Retinal pigment epithelial cell (primary cell): ENCODE results near the gene GLP1R.

Source experiments
- DNase-seq: peaks from one replicate; pipeline ENCODE4 v3.0.0-alpha.2; 2010; ENCODE audit warnings: low read depth
- H3K4me3 ChIP-seq: 2 replicates; pipeline ENCODE4 v1.5.1; 2011; ENCODE audit warnings: mild to moderate bottlenecking, low read length, control low read depth, moderate library complexity
- CTCF ChIP-seq: conservative IDR thresholded peaks from 2 replicates; pipeline ENCODE4 v1.5.1; 2011; ENCODE audit warnings: low read depth, low read length, control low read depth, inconsistent platforms

Gene GLP1R

GRCh38 chr6:39043776-39044175, 4.8 kb upstream of the GLP1R start:
- TF ChIP-seq CTCF: no peak
- no peak for DNase-seq
- no peak overlapping the region for H3K4me3 ChIP-seq

GRCh38 chr6:39044181-39044580, 4.4 kb upstream of the GLP1R start:
- no peak for TF ChIP-seq CTCF
- DNase-seq: no peak
- no peak overlapping the region for H3K4me3 ChIP-seq

GRCh38 chr6:39047434-39048327, 900 bp upstream of the GLP1R start:
- no peak for TF ChIP-seq CTCF
- no peak for DNase-seq
- no peak overlapping the region for H3K4me3 ChIP-seq

GRCh38 chr6:39049575-39050283, 1.1 kb downstream of the GLP1R start:
- no peak for TF ChIP-seq CTCF
- no peak for DNase-seq
- no peak overlapping the region for H3K4me3 ChIP-seq

GRCh38 chr6:39050453-39051112, 2.0 kb downstream of the GLP1R start:
- TF ChIP-seq CTCF: no peak
- DNase-seq: no peak
- no peak overlapping the region for H3K4me3 ChIP-seq

- DNase-seq: no peak
- no peak overlapping the region for H3K4me3 ChIP-seq
- no peak for TF ChIP-seq CTCF
These were observed 3.0 kb downstream of the GLP1R start for GRCh38 chr6:39051399-39052122.
